Measurements from ENCODE around the gene TMPRSS4.

The TMPRSS4 gene

DNA sequence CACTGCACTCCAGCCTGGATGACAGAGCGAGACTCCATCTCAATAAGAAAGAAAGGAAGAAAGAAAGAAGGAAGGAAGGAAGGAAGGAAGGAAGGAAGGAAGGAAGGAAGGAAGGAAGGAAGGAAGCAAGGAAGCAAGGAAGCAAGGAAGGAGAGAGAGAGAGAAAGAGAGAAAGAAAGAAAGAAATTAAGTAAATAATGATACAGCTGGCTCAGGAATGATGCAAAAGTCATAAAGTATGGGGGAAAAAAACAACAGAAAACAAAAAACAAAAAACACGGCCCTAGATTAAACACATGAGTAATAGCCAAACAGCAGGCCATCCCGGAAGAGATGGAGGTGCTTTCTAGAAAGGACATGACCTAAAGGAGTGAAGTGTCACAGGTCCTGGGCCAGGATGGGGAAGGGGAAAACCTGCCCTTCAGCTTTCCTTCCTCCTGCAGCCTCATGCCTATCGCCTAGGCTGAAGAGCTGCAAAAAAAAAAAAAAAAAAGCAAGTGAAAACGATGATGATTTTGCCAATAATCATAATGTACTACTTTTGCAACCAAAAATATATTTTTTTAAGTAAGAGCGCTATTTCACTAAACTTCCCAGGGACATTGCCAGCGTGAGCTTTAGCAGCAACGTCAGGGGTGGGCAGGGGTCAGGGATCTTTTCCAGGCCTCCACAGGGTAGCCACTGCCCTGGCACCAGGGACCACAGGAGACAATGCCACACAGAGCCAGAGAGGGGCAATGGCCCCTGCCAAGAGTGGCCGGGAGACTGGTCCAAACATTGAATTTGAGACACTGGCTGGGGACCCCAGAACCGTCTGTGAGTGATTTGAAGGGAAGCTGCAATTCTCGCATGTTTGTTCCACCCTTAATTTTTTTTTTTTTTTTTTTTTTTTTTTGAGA, 28.2 kb upstream of the TMPRSS4 start:
- Histone ChIP-seq H3K4me1 (ENCODE audit: control insufficient read depth, insufficient read depth, low read length) (no peaks in the 10 kb centered on the region), H3K9ac (ENCODE audit: low read depth, low read length) (no peak overlapping the region), H3K36me3 (ENCODE audit: control insufficient read depth, insufficient read depth, low read length) (no peaks in the 10 kb centered on the region), H3K9me3 (ENCODE audit: control insufficient read depth, insufficient read depth, low read length) (no peaks in the 10 kb centered on the region), H3K4me3 (ENCODE audit: low read depth, low read length) (no peak overlapping the region), H3K27ac (ENCODE audit: low read depth, low read length) (no peak overlapping the region), H3K27me3 (ENCODE audit: control insufficient read depth, insufficient read depth, low read length) (no peaks in the 10 kb centered on the region)

DNA sequence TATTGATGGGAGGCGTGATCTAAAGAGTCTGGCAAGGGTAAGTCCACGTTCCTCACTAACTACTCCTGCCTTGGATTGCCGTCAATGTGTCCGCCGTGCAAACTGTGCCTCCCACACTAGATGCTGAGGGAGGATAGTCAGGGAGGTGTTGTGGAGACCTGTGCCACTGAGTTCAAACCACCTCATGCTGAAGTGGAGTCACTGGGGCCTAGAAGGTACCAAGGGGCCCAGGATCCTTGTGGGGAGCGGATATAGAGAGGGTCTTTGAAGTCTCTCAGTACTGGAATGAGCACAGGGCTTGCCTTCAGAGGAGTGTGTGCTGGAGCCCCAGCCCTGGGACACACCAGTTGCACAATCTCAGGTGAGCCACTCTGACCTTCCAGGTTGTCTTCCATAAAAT, 27.1 kb upstream of the TMPRSS4 start:
- no peaks in the 10 kb centered on the region for H3K4me1 ChIP-seq (ENCODE audit: control insufficient read depth, insufficient read depth, low read length)
- no peak overlapping the region for H3K9ac ChIP-seq (ENCODE audit: low read depth, low read length)
- H3K4me3 ChIP-seq (ENCODE audit: low read depth, low read length) = no peak overlapping the region
- no peaks in the 10 kb centered on the region for H3K9me3 ChIP-seq (ENCODE audit: control insufficient read depth, insufficient read depth, low read length)
- H3K27ac ChIP-seq (ENCODE audit: low read depth, low read length) = no peak overlapping the region
- H3K27me3 ChIP-seq (ENCODE audit: control insufficient read depth, insufficient read depth, low read length) = no peaks in the 10 kb centered on the region
- H3K36me3 ChIP-seq (ENCODE audit: control insufficient read depth, insufficient read depth, low read length) = no peaks in the 10 kb centered on the region

DNA sequence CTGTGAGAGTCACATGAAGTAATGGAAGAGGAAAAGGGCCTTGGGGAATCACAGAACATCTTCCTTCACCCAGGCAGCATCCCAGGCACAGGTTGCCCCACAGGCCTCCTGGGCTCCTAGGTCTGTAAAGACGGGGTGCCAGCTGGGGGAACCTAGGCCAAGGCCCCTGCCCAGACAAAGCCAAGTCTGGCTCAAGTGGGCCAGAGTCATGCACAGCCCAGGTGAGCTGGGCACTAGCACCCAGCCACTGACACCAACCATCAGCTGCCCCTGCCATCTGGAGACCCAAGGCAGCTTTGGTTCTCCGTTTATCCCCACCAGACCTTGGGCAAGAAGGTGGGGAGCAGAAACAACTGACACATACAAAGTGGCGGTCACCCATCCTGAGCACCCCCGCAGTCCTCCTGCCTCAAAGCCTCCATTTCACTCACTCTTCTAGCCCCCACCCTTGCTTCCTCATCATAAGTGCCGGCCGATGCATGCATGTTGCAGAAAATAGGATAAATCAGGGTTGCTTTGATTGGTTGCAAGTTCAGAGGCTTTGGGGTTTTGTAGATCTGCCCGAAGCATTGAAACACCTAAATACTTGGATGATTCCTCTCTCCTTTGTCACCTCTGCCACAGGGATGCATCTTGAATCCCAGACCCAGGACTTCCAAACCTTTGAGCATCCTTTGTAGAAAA, 26.5 kb upstream of the TMPRSS4 start:
- Histone ChIP-seq H3K9ac (ENCODE audit: low read depth, low read length) (no peak overlapping the region), H3K27me3 (ENCODE audit: control insufficient read depth, insufficient read depth, low read length) (no peaks in the 10 kb centered on the region), H3K27ac (ENCODE audit: low read depth, low read length) (no peak overlapping the region), H3K9me3 (ENCODE audit: control insufficient read depth, insufficient read depth, low read length) (no peaks in the 10 kb centered on the region), H3K4me3 (ENCODE audit: low read depth, low read length) (no peak overlapping the region), H3K36me3 (ENCODE audit: control insufficient read depth, insufficient read depth, low read length) (no peaks in the 10 kb centered on the region), H3K4me1 (ENCODE audit: control insufficient read depth, insufficient read depth, low read length) (no peaks in the 10 kb centered on the region)

DNA sequence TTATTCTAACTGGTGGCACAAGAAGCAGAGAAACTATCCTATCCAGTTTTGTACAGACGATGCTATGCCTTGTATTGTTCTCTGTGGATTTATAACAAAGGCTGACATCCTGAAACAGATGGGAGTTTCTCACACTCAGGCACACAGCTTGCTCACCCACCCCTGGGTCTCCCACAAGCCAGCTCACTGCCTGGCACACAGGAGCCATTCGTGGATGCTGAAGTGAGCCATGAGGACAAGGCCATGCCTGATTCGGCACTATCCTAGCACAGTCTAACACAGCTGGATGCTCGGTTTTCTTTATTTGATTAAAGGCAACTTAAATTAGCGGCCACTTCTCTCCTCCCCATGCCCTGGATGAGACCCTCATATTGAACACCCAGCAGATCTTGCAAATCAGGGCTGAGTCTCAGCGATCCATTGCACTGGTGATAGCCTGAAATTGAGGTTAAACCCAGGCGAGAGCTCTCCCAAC, 25.7 kb upstream of the TMPRSS4 start:
- Histone ChIP-seq H3K4me1 (ENCODE audit: control insufficient read depth, insufficient read depth, low read length) (no peaks in the 10 kb centered on the region), H3K27me3 (ENCODE audit: control insufficient read depth, insufficient read depth, low read length) (no peaks in the 10 kb centered on the region), H3K4me3 (ENCODE audit: low read depth, low read length) (no peak overlapping the region), H3K27ac (ENCODE audit: low read depth, low read length) (no peak overlapping the region), H3K9ac (ENCODE audit: low read depth, low read length) (no peak overlapping the region), H3K36me3 (ENCODE audit: control insufficient read depth, insufficient read depth, low read length) (no peaks in the 10 kb centered on the region), H3K9me3 (ENCODE audit: control insufficient read depth, insufficient read depth, low read length) (no peaks in the 10 kb centered on the region)

GRCh38 chr11:118051611-118052461, 25.0 kb upstream of the TMPRSS4 start:
- Histone ChIP-seq H3K27me3 (ENCODE audit: control insufficient read depth, insufficient read depth, low read length) (no peaks in the 10 kb centered on the region), H3K9ac (ENCODE audit: low read depth, low read length) (no peak overlapping the region), H3K9me3 (ENCODE audit: control insufficient read depth, insufficient read depth, low read length) (no peaks in the 10 kb centered on the region), H3K4me3 (ENCODE audit: low read depth, low read length) (no peak overlapping the region), H3K4me1 (ENCODE audit: control insufficient read depth, insufficient read depth, low read length) (no peaks in the 10 kb centered on the region), H3K36me3 (ENCODE audit: control insufficient read depth, insufficient read depth, low read length) (no peaks in the 10 kb centered on the region), H3K27ac (ENCODE audit: low read depth, low read length) (no peak overlapping the region)

GRCh38 chr11:118052581-118053206, 24.2 kb upstream of the TMPRSS4 start:
- no peaks in the 10 kb centered on the region for H3K4me1 ChIP-seq (ENCODE audit: control insufficient read depth, insufficient read depth, low read length)
- H3K9me3 ChIP-seq (ENCODE audit: control insufficient read depth, insufficient read depth, low read length) = no peaks in the 10 kb centered on the region
- H3K9ac ChIP-seq (ENCODE audit: low read depth, low read length) = no peak overlapping the region
- no peak overlapping the region for H3K27ac ChIP-seq (ENCODE audit: low read depth, low read length)
- H3K36me3 ChIP-seq (ENCODE audit: control insufficient read depth, insufficient read depth, low read length) = no peaks in the 10 kb centered on the region
- no peak overlapping the region for H3K4me3 ChIP-seq (ENCODE audit: low read depth, low read length)
- no peaks in the 10 kb centered on the region for H3K27me3 ChIP-seq (ENCODE audit: control insufficient read depth, insufficient read depth, low read length)

DNA sequence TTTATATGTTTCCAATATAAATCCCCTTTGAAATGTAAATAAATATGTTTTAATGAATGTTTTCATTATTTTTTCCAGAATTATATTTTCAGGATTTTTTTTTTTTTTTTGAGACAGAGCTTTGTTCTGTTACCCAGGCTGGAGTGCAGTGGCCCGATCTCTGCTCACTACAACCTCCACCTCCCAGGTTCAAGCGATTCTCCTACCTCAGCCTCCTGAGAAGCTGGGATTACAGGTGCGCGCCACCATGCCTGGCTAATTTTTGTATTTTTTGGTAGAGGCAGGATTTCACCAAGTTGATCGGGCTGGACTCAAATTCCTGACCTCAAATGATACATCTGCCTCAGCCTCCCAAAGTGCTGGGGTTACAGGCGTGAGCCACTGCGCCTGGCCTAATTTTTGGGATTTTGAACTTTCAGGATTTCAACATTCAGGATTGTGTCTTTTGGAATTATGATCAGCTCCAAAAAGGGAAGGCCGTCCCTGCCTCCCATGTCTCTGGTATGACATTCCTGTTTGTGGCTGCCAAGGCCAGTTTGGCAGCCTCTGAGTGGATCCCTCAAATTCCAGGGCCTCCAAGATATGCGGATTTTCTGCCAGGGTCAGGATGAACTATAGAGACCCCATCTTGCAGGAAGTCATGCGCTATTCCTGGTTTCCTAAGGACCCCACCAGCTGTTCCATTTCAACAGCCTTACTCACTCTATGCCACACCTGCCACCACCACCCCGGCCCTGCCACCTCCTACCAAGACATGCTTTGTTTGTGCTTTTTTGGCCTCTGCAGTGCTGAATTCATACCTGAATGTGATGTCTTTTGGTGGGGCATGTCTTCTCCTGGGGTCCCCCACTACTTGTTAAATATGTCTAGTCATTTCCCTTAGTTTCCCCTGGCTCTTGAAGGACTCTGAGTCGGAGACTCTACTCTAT, 21.9 kb upstream of the TMPRSS4 start:
- H3K27ac ChIP-seq (ENCODE audit: low read depth, low read length) = no peak overlapping the region
- H3K27me3 ChIP-seq (ENCODE audit: control insufficient read depth, insufficient read depth, low read length) = no peaks in the 10 kb centered on the region
- no peaks in the 10 kb centered on the region for H3K9me3 ChIP-seq (ENCODE audit: control insufficient read depth, insufficient read depth, low read length)
- no peaks in the 10 kb centered on the region for H3K36me3 ChIP-seq (ENCODE audit: control insufficient read depth, insufficient read depth, low read length)
- H3K4me1 ChIP-seq (ENCODE audit: control insufficient read depth, insufficient read depth, low read length) = no peaks in the 10 kb centered on the region
- no peak overlapping the region for H3K9ac ChIP-seq (ENCODE audit: low read depth, low read length)
- no peak overlapping the region for H3K4me3 ChIP-seq (ENCODE audit: low read depth, low read length)

DNA sequence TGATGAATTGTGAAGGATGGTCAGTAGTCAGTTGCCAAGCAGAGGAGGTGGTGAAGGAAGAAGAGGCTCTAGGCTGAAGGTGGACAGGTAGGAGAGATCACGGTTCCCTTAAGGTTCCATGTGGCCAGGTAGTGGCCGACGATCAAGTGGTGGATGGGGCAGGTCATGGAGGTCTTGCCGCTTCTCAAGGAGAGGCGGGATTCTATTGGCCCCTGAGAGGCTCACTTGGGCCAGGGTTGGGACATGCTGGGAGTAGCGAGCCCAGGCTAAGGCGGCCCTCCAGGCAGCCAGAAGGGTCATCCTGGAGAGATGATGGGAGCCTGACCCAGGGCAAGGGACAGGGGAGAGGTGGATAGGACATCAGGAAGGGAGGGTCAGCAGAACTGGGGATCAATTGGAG, 20.9 kb upstream of the TMPRSS4 start:
- H3K9me3 ChIP-seq (ENCODE audit: control insufficient read depth, insufficient read depth, low read length) = no peaks in the 10 kb centered on the region
- no peaks in the 10 kb centered on the region for H3K27me3 ChIP-seq (ENCODE audit: control insufficient read depth, insufficient read depth, low read length)
- H3K4me1 ChIP-seq (ENCODE audit: control insufficient read depth, insufficient read depth, low read length) = no peaks in the 10 kb centered on the region
- H3K27ac ChIP-seq (ENCODE audit: low read depth, low read length) = no peak overlapping the region
- H3K4me3 ChIP-seq (ENCODE audit: low read depth, low read length) = no peak overlapping the region
- H3K36me3 ChIP-seq (ENCODE audit: control insufficient read depth, insufficient read depth, low read length) = no peaks in the 10 kb centered on the region
- no peak overlapping the region for H3K9ac ChIP-seq (ENCODE audit: low read depth, low read length)

GRCh38 chr11:118056806-118057205, 20.1 kb upstream of the TMPRSS4 start:
- H3K9me3 ChIP-seq (ENCODE audit: control insufficient read depth, insufficient read depth, low read length) = no peaks in the 10 kb centered on the region
- H3K36me3 ChIP-seq (ENCODE audit: control insufficient read depth, insufficient read depth, low read length) = no peaks in the 10 kb centered on the region
- no peak overlapping the region for H3K27ac ChIP-seq (ENCODE audit: low read depth, low read length)

More at GRCh38 chr11:118056806-118057205, 20.1 kb upstream of the TMPRSS4 start:
- Histone ChIP-seq H3K27me3 (ENCODE audit: control insufficient read depth, insufficient read depth, low read length) (no peaks in the 10 kb centered on the region), H3K9ac (ENCODE audit: low read depth, low read length) (no peak overlapping the region), H3K4me1 (ENCODE audit: control insufficient read depth, insufficient read depth, low read length) (no peaks in the 10 kb centered on the region), H3K4me3 (ENCODE audit: low read depth, low read length) (no peak overlapping the region)

Measured in HUES48 (cell line).